22Rv1 (cell line): ENCODE measurements around the gene TPSG1.
"Not testable (repeated sequence)": the region's sequence is repeated elsewhere in the genome, so short reads cannot be mapped to it uniquely, and the experiment has no call there.

Experiments
- H3K27ac ChIP-seq: fragments of 450-650 bp; 2 replicates; pipeline ENCODE4 v1.5.1; 2017
- ZFX ChIP-seq: fragments of 450-650 bp; IDR thresholded peaks from 2 replicates; pipeline ENCODE4 v1.6.1; 2017; ENCODE audit warnings: antibody characterized with exemption, borderline replicate concordance
- TF ChIP-seq, protein P1 (sequence below): fragments of 450-650 bp; IDR thresholded peaks from 2 replicates; pipeline ENCODE4 v1.5.1; 2017; ENCODE audit warnings: mild to moderate bottlenecking

The TPSG1 gene

GRCh38 chr16:1249031-1249755 lies 24.1 kb upstream of the TPSG1 start:
- not testable (repeated sequence) for H3K27ac ChIP-seq

GRCh38 chr16:1247903-1248537 lies 23.0 kb upstream of the TPSG1 start:
- H3K27ac ChIP-seq, result not testable (repeated sequence)

- no peak for TF ChIP-seq ZFX
- TF ChIP-seq, protein P1, sequence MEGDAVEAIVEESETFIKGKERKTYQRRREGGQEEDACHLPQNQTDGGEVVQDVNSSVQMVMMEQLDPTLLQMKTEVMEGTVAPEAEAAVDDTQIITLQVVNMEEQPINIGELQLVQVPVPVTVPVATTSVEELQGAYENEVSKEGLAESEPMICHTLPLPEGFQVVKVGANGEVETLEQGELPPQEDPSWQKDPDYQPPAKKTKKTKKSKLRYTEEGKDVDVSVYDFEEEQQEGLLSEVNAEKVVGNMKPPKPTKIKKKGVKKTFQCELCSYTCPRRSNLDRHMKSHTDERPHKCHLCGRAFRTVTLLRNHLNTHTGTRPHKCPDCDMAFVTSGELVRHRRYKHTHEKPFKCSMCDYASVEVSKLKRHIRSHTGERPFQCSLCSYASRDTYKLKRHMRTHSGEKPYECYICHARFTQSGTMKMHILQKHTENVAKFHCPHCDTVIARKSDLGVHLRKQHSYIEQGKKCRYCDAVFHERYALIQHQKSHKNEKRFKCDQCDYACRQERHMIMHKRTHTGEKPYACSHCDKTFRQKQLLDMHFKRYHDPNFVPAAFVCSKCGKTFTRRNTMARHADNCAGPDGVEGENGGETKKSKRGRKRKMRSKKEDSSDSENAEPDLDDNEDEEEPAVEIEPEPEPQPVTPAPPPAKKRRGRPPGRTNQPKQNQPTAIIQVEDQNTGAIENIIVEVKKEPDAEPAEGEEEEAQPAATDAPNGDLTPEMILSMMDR, result no peak
- H3K27ac ChIP-seq, result no peak overlapping the region
Observed at GRCh38 chr16:1245452-1246020, 20.5 kb upstream of the TPSG1 start.

DNA sequence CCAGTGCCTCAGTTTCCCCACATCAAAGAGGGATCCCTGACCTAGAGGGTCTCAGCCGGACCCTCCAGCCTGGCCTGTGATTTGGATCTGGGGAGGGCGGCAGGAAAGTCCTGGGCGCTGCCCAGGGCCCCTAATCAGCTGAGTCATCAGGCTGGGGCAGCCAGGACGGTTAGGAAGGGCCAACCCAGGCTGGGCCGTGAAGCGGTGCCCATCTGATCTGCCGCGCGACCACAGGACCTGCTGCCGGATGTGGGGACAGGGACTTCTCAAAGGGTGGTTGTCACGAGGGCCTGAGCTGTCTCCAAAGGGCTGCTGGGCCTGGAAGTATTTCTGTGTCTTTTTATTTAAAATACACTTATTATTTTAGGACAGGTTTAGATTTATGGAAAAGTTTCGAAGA lies 19.8 kb upstream of the TPSG1 start:
- TF ChIP-seq ZFX, result no peak
- TF ChIP-seq, protein P1, result no peak
- H3K27ac ChIP-seq, result no peak overlapping the region

DNA sequence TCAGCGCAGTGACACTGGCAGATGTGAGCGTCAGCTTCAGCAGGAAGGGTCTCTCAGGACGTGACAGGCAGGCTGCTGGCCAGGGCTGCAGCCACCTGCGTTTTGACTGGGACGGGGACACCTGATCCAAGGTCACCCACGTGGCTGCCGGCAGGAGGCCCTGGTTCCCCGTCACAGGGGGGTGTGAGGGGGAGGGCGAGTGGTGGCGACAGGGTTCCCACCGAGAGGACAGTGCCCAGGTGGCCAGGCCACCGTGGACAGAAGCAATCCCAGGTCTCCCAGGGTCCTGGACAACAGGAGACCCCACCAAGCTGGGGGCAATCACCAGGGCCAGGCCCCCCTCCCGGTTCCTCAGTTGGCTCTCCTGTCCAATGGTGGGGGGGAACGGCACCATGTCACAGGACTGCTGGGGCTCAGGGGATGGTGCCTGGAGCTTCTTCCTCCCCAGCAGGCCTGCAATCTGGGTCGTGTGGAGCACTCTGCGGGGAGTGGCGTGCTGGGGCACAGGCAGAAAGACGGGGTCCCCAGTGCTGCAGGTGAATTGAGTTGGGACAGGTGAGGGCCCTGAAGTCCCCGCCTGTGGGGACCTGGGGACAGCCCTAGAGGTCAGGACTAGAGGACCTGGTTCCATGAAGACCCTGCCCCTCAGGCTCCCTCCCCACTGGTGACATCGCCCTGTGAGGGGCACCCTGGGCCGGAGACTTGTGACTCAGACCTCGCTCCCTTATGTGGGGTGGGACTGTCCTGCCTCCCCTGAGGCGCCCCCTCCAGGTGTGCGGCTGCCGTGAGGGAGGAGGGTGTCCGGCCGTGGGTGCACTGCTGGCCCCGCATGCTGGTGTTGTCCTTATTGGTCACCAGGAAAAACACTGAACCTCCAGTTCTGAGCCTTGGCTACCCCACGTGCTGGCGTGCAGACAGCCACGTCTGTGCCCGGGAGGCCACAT lies 19.1 kb upstream of the TPSG1 start:
- not testable (repeated sequence) for H3K27ac ChIP-seq

- H3K27ac ChIP-seq, result not testable (repeated sequence)
Observed at GRCh38 chr16:1243363-1243762, 18.3 kb upstream of the TPSG1 start.

DNA sequence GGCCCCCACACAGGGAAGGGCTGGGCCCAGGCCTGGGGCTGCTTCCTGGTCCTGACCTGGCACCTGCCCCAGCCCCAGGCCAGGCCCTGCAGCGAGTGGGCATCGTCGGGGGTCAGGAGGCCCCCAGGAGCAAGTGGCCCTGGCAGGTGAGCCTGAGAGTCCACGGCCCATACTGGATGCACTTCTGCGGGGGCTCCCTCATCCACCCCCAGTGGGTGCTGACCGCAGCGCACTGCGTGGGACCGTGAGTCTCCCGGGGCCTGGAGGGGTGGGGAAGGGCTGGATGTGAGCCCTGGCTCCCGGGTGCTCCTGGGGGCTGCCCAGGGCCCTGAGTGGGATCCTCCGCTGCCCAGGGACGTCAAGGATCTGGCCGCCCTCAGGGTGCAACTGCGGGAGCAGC lies 16.0 kb upstream of the TPSG1 start:
- H3K27ac ChIP-seq, result not testable (repeated sequence)

GRCh38 chr16:1240436-1240835 lies 15.4 kb upstream of the TPSG1 start, which contains the start of gene TPSAB1:
TSS of gene TPSAB1 (plus strand) at chr16:1240705. CDS start at chr16:1240939, 234 bp downstream.
- not testable (repeated sequence) for H3K27ac ChIP-seq

GRCh38 chr16:1239575-1239974 lies 14.5 kb upstream of the TPSG1 start:
- not testable (repeated sequence) for H3K27ac ChIP-seq

- not testable (repeated sequence) for H3K27ac ChIP-seq
Observed at GRCh38 chr16:1238909-1239308, 13.8 kb upstream of the TPSG1 start.

- TF ChIP-seq, protein P1, result no peak
- no peak for TF ChIP-seq ZFX
- H3K27ac ChIP-seq, result no peak overlapping the region
Observed at GRCh38 chr16:1237990-1238389, 12.9 kb upstream of the TPSG1 start.

- H3K27ac ChIP-seq, result not testable (repeated sequence)
Observed at GRCh38 chr16:1236659-1237058, 11.6 kb upstream of the TPSG1 start.

- H3K27ac ChIP-seq, result not testable (repeated sequence)
Observed at GRCh38 chr16:1232049-1232748, 7.1 kb upstream of the TPSG1 start.

GRCh38 chr16:1231301-1231700 lies 6.2 kb upstream of the TPSG1 start:
- not testable (repeated sequence) for H3K27ac ChIP-seq

- H3K27ac ChIP-seq, result not testable (repeated sequence)
Observed at GRCh38 chr16:1230471-1231212, 5.6 kb upstream of the TPSG1 start.

DNA sequence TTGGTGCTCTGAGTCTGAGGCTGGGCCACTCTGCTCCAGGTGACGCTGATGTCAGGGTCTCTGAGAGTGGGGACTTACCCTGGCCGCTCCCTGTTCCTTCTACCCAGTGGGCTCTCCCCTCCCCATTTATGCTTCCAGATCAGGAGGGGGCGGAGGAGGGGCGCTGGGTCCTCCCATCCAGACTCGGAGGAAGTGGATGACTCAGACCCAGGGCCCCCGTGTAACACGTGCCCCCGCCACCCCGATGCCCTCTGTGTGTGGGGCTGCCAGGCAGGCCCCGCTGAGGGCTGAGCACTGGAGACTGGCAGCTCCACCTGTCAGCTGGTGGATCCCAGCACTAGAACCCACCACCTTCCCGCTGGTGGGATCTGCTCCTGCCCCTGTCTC lies 5.0 kb upstream of the TPSG1 start, which contains the start of gene TPSB2:
TSS of gene TPSB2 (minus strand) at position 101 of the 387 bp plus-strand sequence. CDS start 233 bp downstream, outside the sequence.
- H3K27ac ChIP-seq, result not testable (repeated sequence)
